Measurements from ENCODE around the gene NKD2.
A peak's percentile ranks its signal among the peaks of the same experiment; 100 is the strongest.

Gene NKD2

GRCh38 chr5:1037671-1038416 is 29.2 kb downstream of the NKD2 start:
- H3K4me3 ChIP-seq (ENCODE audit: low read length): no peak overlapping the region
- DNase-seq (ENCODE audit: low read depth): no peak
- TF ChIP-seq, protein P1, sequence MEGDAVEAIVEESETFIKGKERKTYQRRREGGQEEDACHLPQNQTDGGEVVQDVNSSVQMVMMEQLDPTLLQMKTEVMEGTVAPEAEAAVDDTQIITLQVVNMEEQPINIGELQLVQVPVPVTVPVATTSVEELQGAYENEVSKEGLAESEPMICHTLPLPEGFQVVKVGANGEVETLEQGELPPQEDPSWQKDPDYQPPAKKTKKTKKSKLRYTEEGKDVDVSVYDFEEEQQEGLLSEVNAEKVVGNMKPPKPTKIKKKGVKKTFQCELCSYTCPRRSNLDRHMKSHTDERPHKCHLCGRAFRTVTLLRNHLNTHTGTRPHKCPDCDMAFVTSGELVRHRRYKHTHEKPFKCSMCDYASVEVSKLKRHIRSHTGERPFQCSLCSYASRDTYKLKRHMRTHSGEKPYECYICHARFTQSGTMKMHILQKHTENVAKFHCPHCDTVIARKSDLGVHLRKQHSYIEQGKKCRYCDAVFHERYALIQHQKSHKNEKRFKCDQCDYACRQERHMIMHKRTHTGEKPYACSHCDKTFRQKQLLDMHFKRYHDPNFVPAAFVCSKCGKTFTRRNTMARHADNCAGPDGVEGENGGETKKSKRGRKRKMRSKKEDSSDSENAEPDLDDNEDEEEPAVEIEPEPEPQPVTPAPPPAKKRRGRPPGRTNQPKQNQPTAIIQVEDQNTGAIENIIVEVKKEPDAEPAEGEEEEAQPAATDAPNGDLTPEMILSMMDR (IDR thresholded peaks at IDR 0.05; ENCODE audit: insufficient read depth, low read depth, low read length, missing control alignments): no peak

DNA sequence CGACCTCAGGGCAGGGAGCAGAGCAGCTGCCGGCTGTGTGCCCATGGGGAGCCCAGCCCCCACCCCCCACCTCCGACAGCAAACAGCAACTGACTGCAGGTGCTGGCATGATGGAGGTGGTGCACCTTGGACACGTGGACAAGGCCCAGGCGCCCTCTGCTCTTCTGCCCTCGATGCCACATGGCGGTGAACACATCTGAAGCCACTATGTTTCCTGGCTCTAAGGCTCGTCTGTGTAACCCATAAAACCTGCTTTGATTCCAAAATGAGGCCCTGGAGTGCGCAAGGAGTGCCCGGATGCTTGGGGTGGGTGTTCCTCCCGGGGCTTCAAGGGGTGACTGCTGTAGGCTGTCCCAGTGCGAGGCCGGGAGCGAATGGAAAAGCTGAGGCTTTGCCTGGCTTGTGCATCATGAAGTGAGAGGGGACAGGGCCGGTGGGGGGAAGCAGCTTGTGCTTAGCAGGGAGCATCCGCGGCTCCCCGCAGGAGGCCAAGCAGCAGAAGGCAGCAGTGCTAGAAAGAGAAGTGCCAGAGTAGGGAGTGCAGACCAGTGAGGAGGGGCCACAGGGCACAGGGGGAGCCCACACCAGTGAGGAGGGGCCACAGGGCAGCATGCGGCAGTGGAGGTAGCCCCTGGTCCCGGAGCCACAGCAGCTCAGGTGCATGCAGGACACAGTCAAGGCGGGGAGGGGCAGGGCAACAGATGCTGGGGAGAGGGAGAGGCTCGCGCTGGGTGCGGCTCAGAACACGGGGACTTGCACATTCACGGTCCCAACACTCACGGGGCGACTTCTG is 30.0 kb downstream of the NKD2 start:
- TF ChIP-seq, protein P1 (IDR thresholded peaks at IDR 0.05; ENCODE audit: insufficient read depth, low read depth, low read length, missing control alignments): no peak
- H3K4me3 ChIP-seq (ENCODE audit: low read length): no peak overlapping the region
- no peak for DNase-seq (ENCODE audit: low read depth)

DNA sequence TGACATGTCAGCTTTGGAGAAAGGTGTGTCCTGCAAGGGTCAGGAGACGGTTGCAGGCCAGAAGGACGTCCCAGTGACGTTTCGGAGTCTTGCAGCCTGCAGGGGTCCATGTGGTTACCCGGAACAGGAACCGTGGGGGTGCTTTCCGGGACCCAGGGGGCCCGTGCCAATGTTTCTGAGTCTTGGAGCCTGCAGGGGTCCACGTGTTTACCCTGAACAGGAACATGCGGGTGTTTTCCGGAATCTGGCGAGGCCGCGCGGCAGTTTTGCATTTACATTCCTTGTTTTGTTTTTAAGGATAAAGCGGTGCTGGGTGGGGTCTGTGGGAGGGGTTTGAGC is 30.6 kb downstream of the NKD2 start:
- DNase-seq (ENCODE audit: low read depth): no peak
- no peak overlapping the region for H3K4me3 ChIP-seq (ENCODE audit: low read length)
- TF ChIP-seq, protein P1 (IDR thresholded peaks at IDR 0.05; ENCODE audit: insufficient read depth, low read depth, low read length, missing control alignments): no peak

- H3K4me3 ChIP-seq (ENCODE audit: low read length): no peak overlapping the region
- no peak for DNase-seq (ENCODE audit: low read depth)
- TF ChIP-seq, protein P1 (IDR thresholded peaks at IDR 0.05; ENCODE audit: insufficient read depth, low read depth, low read length, missing control alignments): no peak
Observed at GRCh38 chr5:1039706-1040260, 31.2 kb downstream of the NKD2 start.

DNA sequence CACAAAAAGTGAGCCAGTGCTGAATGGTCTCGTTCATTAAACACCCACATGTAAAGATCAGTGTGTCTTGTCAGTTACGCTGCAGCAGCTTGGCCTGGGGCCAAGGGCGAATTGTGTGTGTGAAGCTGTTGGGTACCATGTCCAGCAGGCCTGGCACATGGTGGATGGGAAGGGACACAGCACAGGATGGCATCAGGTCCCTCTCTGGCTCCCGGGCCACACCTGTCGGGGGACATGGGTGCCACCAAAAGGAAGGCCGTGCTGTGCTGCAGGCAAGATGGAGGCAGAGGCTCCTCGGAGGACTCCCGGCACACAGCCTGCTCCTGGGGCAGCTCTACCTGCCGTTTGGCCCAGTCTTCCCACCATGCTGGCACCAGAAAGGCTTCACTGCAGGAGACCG is 32.0 kb downstream of the NKD2 start:
- H3K4me3 ChIP-seq (ENCODE audit: low read length): no peak overlapping the region
- DNase-seq (ENCODE audit: low read depth): no peak
- TF ChIP-seq, protein P1 (IDR thresholded peaks at IDR 0.05; ENCODE audit: insufficient read depth, low read depth, low read length, missing control alignments): no peak

GRCh38 chr5:1041225-1042143 is 32.9 kb downstream of the NKD2 start:
- peak; percentile 29 for DNase-seq (ENCODE audit: low read depth)
- TF ChIP-seq, protein P1 (IDR thresholded peaks at IDR 0.05; ENCODE audit: insufficient read depth, low read depth, low read length, missing control alignments): no peak
- H3K4me3 ChIP-seq (ENCODE audit: low read length): no peak overlapping the region

Data from epithelial cell of esophagus (primary cell).